GM12892 (cell line): ENCODE measurements around the gene ANKFN1.

Source experiments
- DNase-seq: peaks from one replicate; pipeline ENCODE4 v3.0.0; 2011; ENCODE audit not compliant: insufficient read length
- FAIRE-seq: peaks from 2 replicates; lab custom pipeline; 2011; peaks lifted over from hg19 to GRCh38; lab: Jason Lieb, UNC
- POLR2A ChIP-seq: IDR thresholded peaks from 2 replicates; pipeline ENCODE4 v1.6.1; 2011; ENCODE audit warnings: low read depth, low read length, control low read depth
- POLR2AphosphoS5 ChIP-seq: IDR thresholded peaks from 2 replicates; pipeline ENCODE4 v1.6.1; 2011; ENCODE audit warnings: low read depth, low read length, control low read depth
- TAF1 ChIP-seq: IDR thresholded peaks from 2 replicates; pipeline ENCODE4 v1.6.1; 2011; ENCODE audit warnings: low read depth, mild to moderate bottlenecking, control low read depth, low read length, borderline replicate concordance

The ANKFN1 gene

DNA sequence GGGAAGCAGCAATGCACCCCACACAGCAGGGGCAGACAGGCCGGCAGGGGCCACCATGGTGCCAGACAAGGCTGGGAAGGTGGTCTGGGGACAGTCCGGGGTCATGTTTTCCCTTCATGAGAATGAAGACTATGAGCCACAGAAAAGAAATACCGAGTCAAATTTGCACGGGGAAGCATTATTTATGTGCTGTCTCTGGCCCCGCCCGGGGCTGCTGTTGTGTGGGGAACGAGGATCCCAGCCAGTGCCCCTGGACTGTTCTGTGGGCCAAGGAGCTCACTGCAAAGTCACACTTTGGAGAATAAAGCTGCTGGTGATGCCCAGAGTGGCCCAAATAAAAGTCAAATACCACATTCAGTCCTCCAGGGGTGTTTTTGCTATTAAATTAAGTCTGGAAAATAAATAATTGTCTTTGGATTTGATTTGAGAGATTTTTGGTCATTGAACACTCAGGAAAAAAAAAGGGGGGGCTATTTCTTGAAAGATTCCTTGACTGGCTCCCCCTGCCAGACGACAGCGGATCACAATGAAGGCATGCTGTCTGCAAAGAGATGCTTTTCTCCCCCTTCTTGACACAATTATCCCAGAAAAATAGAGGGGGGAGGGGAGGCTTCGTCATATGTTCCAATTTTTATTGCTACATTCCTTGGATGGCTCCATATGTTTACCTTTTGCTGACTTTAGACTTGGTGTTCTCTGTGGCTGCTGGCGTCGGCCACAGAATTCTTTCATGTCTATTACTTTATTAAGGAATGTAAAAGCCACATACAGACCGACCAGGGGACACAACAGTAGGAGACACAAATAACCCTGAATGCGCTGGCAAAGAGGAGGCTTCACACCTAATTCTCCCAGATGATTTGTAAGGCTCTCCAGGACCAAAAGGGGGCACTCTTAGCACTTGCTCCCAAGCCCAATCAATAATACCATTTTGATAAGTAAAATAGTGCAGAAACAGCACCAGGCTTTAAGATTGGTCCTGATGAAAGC is 27.1 kb upstream of the ANKFN1 start:
- FAIRE-seq (peak; percentile 17), DNase-seq (no peak)
- no peak for TF ChIP-seq POLR2AphosphoS5
- TF ChIP-seq TAF1 = no peak
- TF ChIP-seq POLR2A = no peak

GRCh38 chr17:56130026-56130425 is 23.2 kb upstream of the ANKFN1 start:
- no peak for TF ChIP-seq POLR2AphosphoS5
- TF ChIP-seq TAF1 = no peak
- no peak for TF ChIP-seq POLR2A
- DNase-seq (no peak), FAIRE-seq (no peak)

DNA sequence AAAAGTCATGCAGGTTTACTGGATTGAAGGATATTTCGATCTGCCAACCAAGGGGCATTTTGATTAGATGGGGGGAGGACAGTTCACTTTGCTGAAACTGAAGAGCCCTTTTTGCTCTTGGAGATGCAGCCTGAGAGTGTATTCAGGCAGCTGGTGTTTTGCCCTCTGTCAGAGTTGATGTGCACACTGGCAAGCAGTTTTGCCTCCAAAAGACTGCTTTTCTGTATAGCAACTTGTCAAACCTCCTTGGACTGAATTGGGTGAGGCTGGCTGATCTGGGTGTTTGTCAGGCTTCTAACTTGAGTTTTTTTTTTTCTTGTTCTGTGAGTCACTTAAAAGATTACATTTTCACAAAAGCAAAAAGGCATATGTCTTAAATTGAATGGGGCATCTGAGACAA is 22.6 kb upstream of the ANKFN1 start:
- DNase-seq = no peak
- FAIRE-seq = no peak
- TF ChIP-seq TAF1 = no peak
- TF ChIP-seq POLR2A = no peak
- TF ChIP-seq POLR2AphosphoS5 = no peak

- DNase-seq (no peak), FAIRE-seq (no peak)
- TF ChIP-seq POLR2A (no peak), POLR2AphosphoS5 (no peak), TAF1 (no peak)
Observed at GRCh38 chr17:56131431-56131830, 21.8 kb upstream of the ANKFN1 start.

DNA sequence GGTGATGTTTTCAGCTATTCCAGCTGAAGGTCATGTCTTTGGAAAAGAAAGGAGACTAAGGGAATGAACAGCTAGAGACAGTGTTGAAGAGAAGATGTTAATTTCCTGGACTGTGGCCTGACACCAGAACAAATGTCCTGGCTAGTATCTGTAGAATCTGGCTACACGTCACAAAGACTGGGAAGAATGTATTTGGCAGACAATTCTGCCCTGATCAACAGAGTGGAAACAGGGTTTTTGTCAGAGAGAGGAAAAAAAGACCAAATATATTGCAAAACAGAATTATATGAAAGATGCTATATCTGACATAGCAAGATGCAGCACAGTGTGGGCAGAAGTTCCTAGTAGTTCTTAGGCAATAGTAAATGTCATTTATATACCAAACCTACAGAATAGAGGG is 17.0 kb upstream of the ANKFN1 start:
- FAIRE-seq = no peak
- TF ChIP-seq TAF1 = no peak
- no peak for TF ChIP-seq POLR2A
- no peak for TF ChIP-seq POLR2AphosphoS5

GRCh38 chr17:56141046-56141839 is 12.0 kb upstream of the ANKFN1 start:
- FAIRE-seq = no peak
- DNase-seq = no peak
- TF ChIP-seq POLR2AphosphoS5 = no peak
- no peak for TF ChIP-seq POLR2A
- TF ChIP-seq TAF1 = no peak

More for the DNA sequence above, 17.0 kb upstream of the ANKFN1 start:
- DNase-seq = no peak

GRCh38 chr17:56142325-56142724 is 10.9 kb upstream of the ANKFN1 start:
- FAIRE-seq = no peak
- TF ChIP-seq POLR2AphosphoS5 (no peak), TAF1 (no peak), POLR2A (no peak)
- DNase-seq = no peak

DNA sequence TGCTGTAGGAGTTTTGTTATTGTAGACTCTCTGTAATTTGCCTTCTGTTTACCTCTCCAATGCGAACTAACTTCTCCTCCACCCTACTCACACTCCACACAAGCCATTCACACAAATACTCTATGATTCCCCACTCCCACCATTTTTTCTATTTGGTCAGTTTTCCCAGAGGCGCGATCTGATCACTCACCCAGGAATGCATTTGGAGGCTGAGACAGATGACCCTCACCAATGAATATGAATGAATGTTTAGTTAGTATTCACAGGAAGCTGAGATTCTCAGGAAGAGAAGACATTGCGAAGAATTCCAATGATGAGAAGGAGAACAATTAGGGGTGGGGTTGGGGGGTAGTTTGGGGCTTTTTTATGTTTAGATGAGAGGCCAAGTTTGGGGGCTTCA is 10.5 kb upstream of the ANKFN1 start:
- FAIRE-seq = no peak
- DNase-seq = no peak
- TF ChIP-seq POLR2AphosphoS5 (no peak), POLR2A (no peak), TAF1 (no peak)

GRCh38 chr17:56144223-56144622 is 9.1 kb upstream of the ANKFN1 start:
- no peak for FAIRE-seq
- DNase-seq = no peak

DNA sequence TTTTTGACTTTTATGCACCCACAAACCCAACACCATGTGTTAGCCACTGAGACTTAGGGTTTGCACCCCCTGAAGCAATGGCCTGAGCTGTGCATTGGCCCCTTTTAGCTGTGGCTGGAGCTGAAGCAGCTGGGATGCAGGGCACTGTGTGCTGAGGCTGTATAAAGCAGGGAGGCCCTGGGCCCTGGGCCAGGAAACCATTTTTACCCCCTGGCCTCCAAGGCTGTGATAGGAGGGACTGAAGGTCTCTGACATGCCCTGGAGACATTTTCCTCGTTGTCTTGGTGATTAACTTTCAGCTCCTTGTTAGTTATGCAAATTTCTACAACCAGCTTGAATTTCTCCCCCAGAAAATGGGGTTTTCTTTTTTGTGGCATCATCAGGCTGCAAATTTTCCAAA is 6.7 kb upstream of the ANKFN1 start:
- TF ChIP-seq POLR2AphosphoS5 = no peak
- no peak for TF ChIP-seq TAF1
- TF ChIP-seq POLR2A = no peak
- DNase-seq = no peak
- no peak for FAIRE-seq

More at GRCh38 chr17:56144223-56144622, 9.1 kb upstream of the ANKFN1 start:
- TF ChIP-seq TAF1 (no peak), POLR2A (no peak), POLR2AphosphoS5 (no peak)

DNA sequence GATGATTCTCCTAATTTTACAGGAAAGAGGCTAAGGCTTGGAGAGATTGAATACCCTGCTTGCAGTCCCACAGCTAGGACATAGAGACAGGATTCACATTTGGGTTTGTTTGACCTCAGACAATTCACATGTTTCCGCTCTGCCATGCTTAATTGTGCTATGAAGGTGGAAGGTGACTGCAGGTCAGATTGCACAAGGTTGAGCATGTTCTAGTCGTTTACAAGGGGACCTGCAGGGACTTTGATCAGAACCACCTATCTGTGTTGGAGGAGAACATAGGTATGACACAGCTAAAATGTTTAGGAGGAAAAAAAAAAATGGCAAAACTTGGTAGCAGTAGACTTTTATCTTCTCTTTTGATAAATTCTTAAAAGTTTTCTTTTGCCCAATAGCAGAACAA is 4.9 kb upstream of the ANKFN1 start:
- TF ChIP-seq TAF1 = no peak
- TF ChIP-seq POLR2AphosphoS5 = no peak
- TF ChIP-seq POLR2A = no peak
- no peak for DNase-seq
- FAIRE-seq = no peak
